IMR-90 (cell line): ENCODE data around the gene KRT28. TPM values are rescaled to one million over a fixed set of nuclear protein-coding genes. Genes with fewer than 3 reads are reported as not detected.
"Not testable (repeated sequence)": the region's sequence is repeated elsewhere in the genome, so short reads cannot be mapped to it uniquely, and the experiment has no call there.

Experiments
- ATAC-seq: fragments of 200-7000 bp; cut with Tn5 transposase; 2 replicates; pipeline ENCODE4 v1.9.1; 2020; ENCODE audit warnings: low read depth, mild to moderate bottlenecking, moderate library complexity
- BruUV-seq: library from RNA; stranded (reverse); fragments of 400-500 nt; replicated peaks from 2 replicates; lab custom pipeline; 2021; lab: Mats Ljungman, UMichigan
- CTCF ChIA-PET: fragments of 300-600 bp; formaldehyde crosslinking; extraction: SDS; loops from one replicate; lab custom pipeline; 2021; ENCODE audit warnings: antibody characterized with exemption; lab: Yijun Ruan, JAX
- POLR2A ChIA-PET: fragments of 300-600 bp; sonication (Branson Sonifier 250); formaldehyde crosslinking; loops from one replicate; lab custom pipeline; 2022; ENCODE audit warnings: antibody characterized with exemption; ENCODE audit not compliant: unreplicated experiment; lab: Charles Lee
- DNase-seq: peaks from one replicate; pipeline ENCODE4 v3.0.0; 2013
- H2AFZ ChIP-seq: replicated peaks from 2 replicates; pipeline ENCODE3; 2013; ENCODE audit warnings: low read length, mild to moderate bottlenecking; ENCODE audit not compliant: poor library complexity
- H2AK5ac ChIP-seq: 2 replicates; pipeline ENCODE4 v1.6.1; 2013; ENCODE audit warnings: low read depth, low read length, inconsistent platforms
- H2AK9ac ChIP-seq: replicated peaks from 2 replicates; pipeline ENCODE3; 2013; ENCODE audit warnings: mild to moderate bottlenecking, low read depth, low read length, moderate library complexity; ENCODE audit not compliant: poor library complexity
- H2BK120ac ChIP-seq: 2 replicates; pipeline ENCODE4 v1.6.1; 2013; ENCODE audit warnings: low read depth, low read length, inconsistent platforms
- H2BK15ac ChIP-seq: 3 replicates; pipeline ENCODE4 v1.6.1; 2013; ENCODE audit warnings: low read depth, low read length, inconsistent platforms
- H2BK20ac ChIP-seq: 2 replicates; pipeline ENCODE4 v1.6.1; 2013; ENCODE audit warnings: low read depth, mild to moderate bottlenecking, inconsistent platforms, low read length, moderate library complexity
- H2BK5ac ChIP-seq: 2 replicates; pipeline ENCODE4 v1.6.1; 2013; ENCODE audit warnings: mild to moderate bottlenecking, low read depth, low read length, inconsistent platforms; ENCODE audit not compliant: poor library complexity, severe bottlenecking
- H3K14ac ChIP-seq: replicated peaks from 2 replicates; pipeline ENCODE4 v1.6.1; 2013; ENCODE audit warnings: low read depth, low read length, inconsistent platforms
- H3K18ac ChIP-seq: 2 replicates; pipeline ENCODE4 v1.6.1; 2013; ENCODE audit warnings: low read depth, low read length, control low read depth
- H3K23ac ChIP-seq: 2 replicates; pipeline ENCODE4 v1.6.1; 2013; ENCODE audit warnings: low read depth, low read length, inconsistent platforms
- H3K27ac ChIP-seq: 2 replicates; pipeline ENCODE4 v1.5.1; 2013; ENCODE audit warnings: mild to moderate bottlenecking, control low read depth, low read length; ENCODE audit not compliant: insufficient read depth
- H3K27me3 ChIP-seq: 2 replicates; pipeline ENCODE4 v1.6.1; 2013; ENCODE audit warnings: low read length; ENCODE audit not compliant: control insufficient read depth, insufficient read depth
- H3K36me3 ChIP-seq: 2 replicates; pipeline ENCODE4 v1.6.1; 2013; ENCODE audit warnings: low read length, mixed read lengths; ENCODE audit not compliant: control insufficient read depth, insufficient read depth
- H3K4ac ChIP-seq: 2 replicates; pipeline ENCODE4 v1.6.1; 2013; ENCODE audit warnings: low read depth, low read length, inconsistent platforms
- H3K4me1 ChIP-seq: 2 replicates; pipeline ENCODE4 v1.6.1; 2013; ENCODE audit warnings: low read length, mixed read lengths; ENCODE audit not compliant: control insufficient read depth, insufficient read depth
- H3K4me2 ChIP-seq: 2 replicates; pipeline ENCODE4 v1.6.1; 2013; ENCODE audit warnings: low read depth, mild to moderate bottlenecking, control low read depth, low read length, moderate library complexity
- H3K4me3 ChIP-seq: 2 replicates; pipeline ENCODE4 v1.5.1; 2013; ENCODE audit warnings: low read depth, mild to moderate bottlenecking, control low read depth, low read length, moderate library complexity; ENCODE audit not compliant: insufficient read depth
- H3K56ac ChIP-seq: 2 replicates; pipeline ENCODE4 v1.6.1; 2013; ENCODE audit warnings: low read length, inconsistent platforms; ENCODE audit not compliant: insufficient read depth; ENCODE audit errors: extremely low read depth
- H3K79me1 ChIP-seq, 2 experiments: 2 replicates each; pipeline ENCODE4 v1.6.1; 2013; ENCODE audit warnings: low read length in 2 of 2, inconsistent platforms in 1 of 2, low read depth in 1 of 2
- H3K9ac ChIP-seq: 2 replicates; pipeline ENCODE4 v1.6.1; 2013; ENCODE audit warnings: low read depth, low read length, control low read depth
- H3K9me1 ChIP-seq: 2 replicates; pipeline ENCODE4 v1.6.1; 2013; ENCODE audit warnings: low read length, inconsistent platforms; ENCODE audit not compliant: insufficient read depth
- H3K9me3 ChIP-seq: 2 replicates; pipeline ENCODE4 v1.6.1; 2013; ENCODE audit warnings: low read length; ENCODE audit not compliant: control insufficient read depth, insufficient read depth
- H4K20me1 ChIP-seq: 2 replicates; pipeline ENCODE4 v1.6.1; 2013; ENCODE audit warnings: low read length, inconsistent platforms; ENCODE audit not compliant: insufficient read depth
- H4K5ac ChIP-seq: 2 replicates; pipeline ENCODE4 v1.6.1; 2013; ENCODE audit warnings: mild to moderate bottlenecking, low read depth, low read length, control low read depth
- H4K8ac ChIP-seq, 2 experiments: 2 replicates each; pipeline ENCODE4 v1.6.1; 2013; ENCODE audit warnings: low read depth in 2 of 2, low read length in 2 of 2, control low read depth in 1 of 2, inconsistent platforms in 1 of 2
- H4K91ac ChIP-seq: 2 replicates; pipeline ENCODE4 v1.6.1; 2013; ENCODE audit warnings: low read depth, low read length, inconsistent platforms; ENCODE audit not compliant: insufficient read depth
- BHLHE40 ChIP-seq: fragments of 150-350 bp; IDR thresholded peaks from 2 replicates; pipeline ENCODE4 v1.6.1; 2016; ENCODE audit warnings: mild to moderate bottlenecking, low read depth, low read length
- CHD1 ChIP-seq: IDR thresholded peaks from 2 replicates; pipeline ENCODE4 v1.6.1; 2012; ENCODE audit warnings: low read depth, low read length, improper control_type of control experiment
- FOS ChIP-seq: fragments of 150-350 bp; IDR thresholded peaks from 2 replicates; pipeline ENCODE4 v1.6.1; 2016; ENCODE audit warnings: low read depth, low read length
- MAFK ChIP-seq: IDR thresholded peaks from 2 replicates; pipeline ENCODE4 v1.6.1; 2012; ENCODE audit warnings: low read depth, low read length, improper control_type of control experiment
- MAZ ChIP-seq: IDR thresholded peaks from 2 replicates; pipeline ENCODE4 v1.6.1; 2012; ENCODE audit warnings: low read depth, mild to moderate bottlenecking, low read length, improper control_type of control experiment, moderate library complexity, borderline replicate concordance
- POLR2A ChIP-seq: IDR thresholded peaks from 2 replicates; pipeline ENCODE4 v1.6.1; 2012; ENCODE audit warnings: mild to moderate bottlenecking, low read depth, low read length
- RAD21 ChIP-seq: IDR thresholded peaks from 2 replicates; pipeline ENCODE4 v1.6.1; 2012; ENCODE audit warnings: low read length, improper control_type of control experiment
- RCOR1 ChIP-seq: IDR thresholded peaks from 2 replicates; pipeline ENCODE4 v1.6.1; 2012; ENCODE audit warnings: mild to moderate bottlenecking, low read length, improper control_type of control experiment; ENCODE audit not compliant: insufficient replicate concordance
- SMC3 ChIP-seq: fragments of 150-350 bp; IDR thresholded peaks from 2 replicates; pipeline ENCODE4 v1.6.1; 2016; ENCODE audit warnings: low read depth, mild to moderate bottlenecking, antibody characterized with exemption, low read length, moderate library complexity
- WGBS, 2 experiments: methylation state at CpG; one replicate each; pipeline versions ENCODE4 v1.1.5 to v1.1.7; 2013; ENCODE audit warnings: missing lambda C conversion rate in 2 of 2; ENCODE audit not compliant: insufficient read length in 1 of 2; ENCODE audit errors: extremely low coverage in 2 of 2; 5-methylcytosine and 5-hydroxymethylcytosine counted together
- dilution Hi-C: fragments of 300-500 bp; cut with HindIII; formaldehyde crosslinking; loops from one replicate; pipeline ENCODE4 v1.14.3; 2018; ENCODE audit warnings: low sequenced_read_pairs; ENCODE audit not compliant: unreplicated experiment
- in situ Hi-C: fragments of 300-500 bp; cut with MboI; formaldehyde crosslinking; loops from 3 replicates; pipeline ENCODE4 v1.14.3; 2019; ENCODE audit warnings: low sequenced_read_pairs, inconsistent platforms, mixed read lengths
- intact Hi-C: fragments of 100-400 bp; cut with micrococcal nuclease; formaldehyde crosslinking; loops from 2 replicates; pipeline ENCODE4 v1.10.0; 2022
- polyA plus RNA-seq, 3 experiments: library from polyadenylated mRNA; depleted of rRNA; stranded (reverse); fragments of >200 nt; gene quantifications; 2 replicates each; pipeline ENCODE4 v1.2.3, GENCODE V29; 2012; ENCODE audit warnings: low replicate concordance in 1 of 3
- total RNA-seq: library from RNA; depleted of rRNA; stranded (reverse); fragments of >200 nt; gene quantifications from 2 replicates; pipeline ENCODE4 v1.2.3, GENCODE V29; 2012

Gene KRT28
- total and polyA plus RNA-seq, 2 of the 4 experiments (the other 2 are of a cell fraction), result not detected

DNA sequence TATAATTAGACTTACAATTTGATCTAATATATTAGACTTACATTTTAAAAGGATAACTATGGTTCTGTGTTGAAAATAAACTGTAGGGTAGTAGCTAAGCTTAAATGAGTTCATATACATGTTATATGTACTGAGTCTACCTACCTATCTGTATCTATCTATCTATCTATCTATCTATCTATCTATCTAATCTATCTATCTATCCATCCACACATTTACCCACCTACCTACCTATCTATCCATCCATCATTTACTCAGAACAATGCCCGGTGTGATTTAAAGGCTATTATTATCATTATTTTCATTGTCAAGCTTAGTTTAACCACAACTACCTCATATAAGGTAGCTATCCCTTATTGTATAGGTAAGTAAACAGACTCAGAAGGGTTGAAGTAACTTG, 15.6 kb upstream of the KRT28 start:
- WGBS, 2 experiments, result no CpG with 5 or more reads among the region's 1 CpG
- Histone ChIP-seq H2BK15ac (no peak overlapping the region), H4K91ac (no peak overlapping the region), H3K79me1 (peaks cover 25 to 26% of the 10 kb centered on the region in 2 experiments), H3K56ac (no peak overlapping the region), H3K14ac (no peak overlapping the region), H2AK5ac (peak overlapping the region; percentile 31; the same call in 1 of the 2 replicates), H2BK5ac (no peak overlapping the region), H3K27ac (no peak overlapping the region), H3K4me2 (no peak overlapping the region), H3K27me3 (no peaks in the 10 kb centered on the region), H3K36me3 (peaks cover 9% of the 10 kb centered on the region), H3K9me1 (no peaks in the 10 kb centered on the region; the same call in 1 of the 2 replicates), H2BK120ac (no peak overlapping the region), H3K9ac (no peak overlapping the region), H4K20me1 (no peaks in the 10 kb centered on the region), H3K4me3 (no peak overlapping the region), H3K4ac (no peak overlapping the region), H4K5ac (no peak overlapping the region), H3K23ac (no peak overlapping the region), H3K9me3 (no peaks in the 10 kb centered on the region), H3K18ac (no peak overlapping the region), H2AFZ (no peak overlapping the region), H2AK9ac (no peak overlapping the region), H4K8ac (no peak overlapping the region), H2BK20ac (no peak overlapping the region), H3K4me1 (peaks cover 1% of the 10 kb centered on the region; the same call in 1 of the 2 replicates)
- dilution Hi-C loops, result no loop called here
- intact Hi-C loops, result no loop called here
- no peak for TF ChIP-seq RCOR1
- TF ChIP-seq BHLHE40, result no peak
- no peak for TF ChIP-seq RAD21
- TF ChIP-seq POLR2A, result no peak
- no peak for TF ChIP-seq MAFK
- no peak for TF ChIP-seq CHD1
- no peak for TF ChIP-seq SMC3
- TF ChIP-seq FOS, result no peak
- no peak for TF ChIP-seq MAZ
- ATAC-seq (no peak), DNase-seq (no peak)
- BruUV-seq, result no TSS peak
- in situ Hi-C loops, result no loop called here
- ChIA-PET POLR2A (no interaction called here), CTCF (no interaction called here)

DNA sequence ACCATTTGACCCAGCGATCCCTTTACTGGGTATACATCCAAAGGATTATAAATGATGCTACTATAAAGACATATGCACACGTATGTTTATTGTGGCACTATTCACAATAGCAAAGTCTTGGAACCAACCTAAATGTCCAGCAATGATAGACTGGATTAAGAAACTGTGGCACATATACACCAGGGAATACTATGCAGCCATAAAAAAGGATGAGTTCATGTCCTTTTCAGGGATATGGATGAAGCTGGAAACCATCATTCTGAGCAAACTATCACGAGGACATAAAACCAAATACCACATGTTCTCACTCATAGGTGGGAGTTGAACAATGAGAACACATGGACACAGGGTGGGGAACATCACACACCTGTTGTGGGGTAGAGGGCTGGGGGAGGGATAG, 14.9 kb upstream of the KRT28 start:
- CTCF ChIA-PET, result interaction anchor here (0.6 kb wide), 1 partner anchor 12 kb away, joined by 3 read pairs; no protein-coding TSS in a partner anchor
- POLR2A ChIA-PET, H2BK15ac ChIP-seq, H3K14ac ChIP-seq, H2BK120ac ChIP-seq, DNase-seq, H3K36me3 ChIP-seq, H4K91ac ChIP-seq, H3K4ac ChIP-seq, BruUV-seq, H2AFZ ChIP-seq, H4K8ac ChIP-seq, H3K23ac ChIP-seq, H3K4me1 ChIP-seq, dilution Hi-C loops, intact Hi-C loops, H3K4me2 ChIP-seq, H2BK20ac ChIP-seq, H2BK5ac ChIP-seq, H3K9ac ChIP-seq, H3K9me3 ChIP-seq, H3K27ac ChIP-seq, H4K20me1 ChIP-seq, H2AK9ac ChIP-seq, H3K4me3 ChIP-seq, H3K9me1 ChIP-seq, in situ Hi-C loops, H2AK5ac ChIP-seq, H3K18ac ChIP-seq, H3K56ac ChIP-seq, H3K27me3 ChIP-seq, H4K5ac ChIP-seq, ATAC-seq: not testable (repeated sequence)
- WGBS, 2 experiments, result no CpG with 5 or more reads among the region's 3 CpGs
- peaks cover 18 to 19% of the 10 kb centered on the region in 2 experiments for H3K79me1 ChIP-seq
